Heart right ventricle (tissue), 16 donors: ENCODE measurements around the gene SGK1. TPM values are rescaled to one million over a fixed set of nuclear protein-coding genes. Genes with fewer than 3 reads are reported as not detected.
"Not testable (repeated sequence)": the region's sequence is repeated elsewhere in the genome, so short reads cannot be mapped to it uniquely, and the experiment has no call there.

Experiments
- ATAC-seq, 8 donors: fragments of 200-7000 bp; cut with Tn5 transposase; one replicate each; pipeline ENCODE4 v1.9.1; 2020; ENCODE audit warnings: mild to moderate bottlenecking in 8 of 8, moderate library complexity in 8 of 8, moderate number of reproducible peaks in 1 of 8
- DNase-seq, 2 donors: peaks; one replicate each; pipeline ENCODE4 v3.0.0-alpha.2; 2020
- H3K27ac ChIP-seq, 10 donors: fragments of 200-600 bp; sonication (generic) in 2 of 10; one replicate each; pipeline versions ENCODE4 v1.5.0 to v1.8.0; 2020 to 2022; ENCODE audit warnings: mild to moderate bottlenecking in 3 of 10
- H3K27me3 ChIP-seq, 7 donors: fragments of 200-600 bp; one replicate each; pipeline ENCODE4 v1.8.0; 2021 to 2022; ENCODE audit warnings: mild to moderate bottlenecking in 2 of 7
- H3K36me3 ChIP-seq, 9 donors: fragments of 200-600 bp; sonication (generic) in 1 of 9; one replicate each; pipeline versions ENCODE4 v1.5.0 to v1.8.0; 2020 to 2022; ENCODE audit warnings: mild to moderate bottlenecking in 2 of 9
- H3K4me1 ChIP-seq, 9 donors: fragments of 200-600 bp; sonication (generic) in 1 of 9; one replicate each; pipeline versions ENCODE4 v1.5.0 to v1.8.0; 2020 to 2022; ENCODE audit warnings: mild to moderate bottlenecking in 4 of 9
- H3K4me3 ChIP-seq, 10 donors: fragments of 200-600 bp; sonication (generic) in 2 of 10; one replicate each; pipeline versions ENCODE4 v1.5.0 to v1.8.0; 2020 to 2022; ENCODE audit warnings: mild to moderate bottlenecking in 7 of 10, moderate library complexity in 2 of 10
- H3K9me3 ChIP-seq, 11 donors: fragments of 200-600 bp in 10 of 11; sonication (generic) in 2 of 11; one replicate each; pipeline versions ENCODE4 v1.5.0 to v1.8.0; 2013 to 2022; ENCODE audit warnings: mild to moderate bottlenecking in 2 of 11, control low read depth in 1 of 11, moderate library complexity in 1 of 11
- WGBS, 2 donors: extraction: QIAGEN DNeasy Blood & Tissue Kit; methylation state at CpG; one replicate each; pipeline ENCODE4 v1.1.7; 2013; ENCODE audit warnings: inconsistent platforms in 1 of 2; 5-methylcytosine and 5-hydroxymethylcytosine counted together
- intact Hi-C, 10 donors: fragments of 100-400 bp; cut with DNase I; formaldehyde crosslinking; loops; one replicate each; pipeline versions ENCODE4 v1.11.1 to v1.14.2; 2022
- polyA plus RNA-seq, 2 donors: library from polyadenylated mRNA; stranded (reverse); fragments of 200-250 nt; gene quantifications; one replicate each; pipeline ENCODE4 v1.2.3, GENCODE V29; 2013
- total RNA-seq, 10 donors: library from RNA; stranded (reverse); fragmentation: NEBNext Ultra II Directional in 3 of 10; extraction: Animal tissue kit (Norgen Biotek cat#: 25700) in 3 of 10; gene quantifications; one replicate each; pipeline versions ENCODE4 v1.2.1 to v1.2.4, GENCODE V29; 2021 to 2023
- TF ChIP-seq, protein P1 (sequence below), 9 donors: fragments of 200-600 bp; sonication (generic) in 2 of 9; IDR thresholded peaks; one replicate each; pipeline versions ENCODE4 v1.5.0 to v1.8.0; 2021 to 2022; ENCODE audit warnings: antibody characterized with exemption in 9 of 9, mild to moderate bottlenecking in 5 of 9, moderate library complexity in 1 of 9
- donor health status: Arrhythmogenic right ventricular cardiomyopathy.
- donor health status: ischemic (EF 13 %, LVEDD 7.1; RV severe dilation, severe dysfunction).
- donor health status: healthy with polysubstance abuse.
- donor health status: DM: no; HTN: yes; CAD: no.
- donor health status: DM: no; HTN: no; CAD: no.
- donor health status: ischemic (EF 25% LVEDD 6.9; RV normal size, moderate dysfunction).
- donor health status: ischemic (EF 25% LVEDD 5.7; RV mildly dilated, moderate dysfunction).
- donor health status: healthy.
- donor health status: DM: yes; HTN: yes; CAD: no.
- donor health status: Ischemic cardiomyopathy.
- donor health status: ischemic (EF 35%, LVEDD 5.7; RV mildly dilated, moderate dysfunction).
- donor health status: nonischemic (EF 11% LVEDD 7.7; RV severe dilation, severe dysfunction).
- donor health status: DM: yes; HTN: yes; CAD: no.
- donor health status: PGD.
- donor health status: ischemic (EF 29% LVEDD 5.4; RV normal size, mild dysfunction).
- donor health status: nonischemic (EF 23%, LVEDD 6.1; RV moderate dilation, normal function).

SGK1 gene
- total and polyA plus RNA-seq, 12 donors, result 22.5 to 140 (median 43.6) TPM

DNA sequence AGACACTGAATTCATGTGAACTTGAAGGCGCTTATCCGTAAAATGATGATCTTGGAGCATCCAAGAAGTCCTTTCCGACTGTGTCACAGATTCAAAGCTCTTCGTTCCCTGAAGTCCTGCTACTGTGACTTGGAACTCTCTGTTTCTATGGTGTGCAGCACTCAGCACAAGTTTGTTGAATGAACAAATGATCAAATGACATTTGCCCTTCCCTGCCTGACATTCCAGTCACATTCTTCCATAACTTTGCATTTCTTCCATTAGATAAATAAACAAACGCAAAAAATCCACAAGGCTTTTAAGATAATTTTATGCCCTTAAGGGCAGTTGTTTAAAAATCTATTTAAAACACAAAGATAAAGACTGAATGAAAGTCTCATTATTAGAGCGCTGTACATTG is 39.9 kb downstream of the SGK1 start:
- TF ChIP-seq, protein P1, sequence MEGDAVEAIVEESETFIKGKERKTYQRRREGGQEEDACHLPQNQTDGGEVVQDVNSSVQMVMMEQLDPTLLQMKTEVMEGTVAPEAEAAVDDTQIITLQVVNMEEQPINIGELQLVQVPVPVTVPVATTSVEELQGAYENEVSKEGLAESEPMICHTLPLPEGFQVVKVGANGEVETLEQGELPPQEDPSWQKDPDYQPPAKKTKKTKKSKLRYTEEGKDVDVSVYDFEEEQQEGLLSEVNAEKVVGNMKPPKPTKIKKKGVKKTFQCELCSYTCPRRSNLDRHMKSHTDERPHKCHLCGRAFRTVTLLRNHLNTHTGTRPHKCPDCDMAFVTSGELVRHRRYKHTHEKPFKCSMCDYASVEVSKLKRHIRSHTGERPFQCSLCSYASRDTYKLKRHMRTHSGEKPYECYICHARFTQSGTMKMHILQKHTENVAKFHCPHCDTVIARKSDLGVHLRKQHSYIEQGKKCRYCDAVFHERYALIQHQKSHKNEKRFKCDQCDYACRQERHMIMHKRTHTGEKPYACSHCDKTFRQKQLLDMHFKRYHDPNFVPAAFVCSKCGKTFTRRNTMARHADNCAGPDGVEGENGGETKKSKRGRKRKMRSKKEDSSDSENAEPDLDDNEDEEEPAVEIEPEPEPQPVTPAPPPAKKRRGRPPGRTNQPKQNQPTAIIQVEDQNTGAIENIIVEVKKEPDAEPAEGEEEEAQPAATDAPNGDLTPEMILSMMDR (IDR thresholded peaks at IDR 0.05), result no peak
- H3K9me3 ChIP-seq, result no peaks in the 10 kb centered on the region
- 89 to 91% methylated on average over 6 of the region's 6 CpGs for WGBS, 2 donors
- no peaks in the 10 kb centered on the region for H3K27me3 ChIP-seq
- peaks cover 0 to 19% (median 0%) of the 10 kb centered on the region in 9 donors for H3K4me1 ChIP-seq
- no peak for ATAC-seq
- DNase-seq, result no peak
- no peak overlapping the region for H3K4me3 ChIP-seq
- no peaks in the 10 kb centered on the region for H3K36me3 ChIP-seq
- intact Hi-C loops, result no loop called here
- H3K27ac ChIP-seq, result no peak overlapping the region

DNA sequence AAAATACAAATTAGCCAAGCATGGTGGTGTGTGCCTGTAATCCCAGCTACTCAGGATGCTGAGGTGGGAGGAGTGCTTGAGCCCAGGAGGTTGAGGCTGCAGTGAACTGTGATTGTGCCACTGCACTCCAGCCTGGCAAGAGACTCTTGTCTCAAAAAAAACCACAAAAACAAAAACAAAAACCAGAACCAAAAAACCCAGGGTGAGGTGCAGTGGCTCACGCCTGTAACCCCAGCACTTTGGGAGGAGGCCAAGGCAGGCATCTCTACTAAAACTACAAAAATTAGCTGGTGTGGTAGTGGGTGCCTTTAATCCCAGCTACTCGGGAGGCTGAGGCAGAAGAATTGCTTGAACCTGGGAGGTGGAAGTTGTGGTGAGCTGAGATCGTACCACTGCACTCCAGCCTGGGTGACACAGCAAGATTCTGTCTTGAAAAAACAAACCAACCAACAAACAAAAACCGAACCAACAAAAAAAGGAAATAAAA is 41.0 kb downstream of the SGK1 start:
- DNase-seq, intact Hi-C loops, H3K27me3 ChIP-seq, H3K9me3 ChIP-seq, H3K36me3 ChIP-seq, ATAC-seq, H3K4me3 ChIP-seq: not testable (repeated sequence)
- Histone ChIP-seq H3K27ac (peak overlapping the region in 1 of 10 donors; percentile 80), H3K4me1 (peaks cover 0 to 26% (median 0%) of the 10 kb centered on the region in 9 donors)
- WGBS, 2 donors, result 88 to 89% methylated on average over 4 of the region's 4 CpGs

DNA sequence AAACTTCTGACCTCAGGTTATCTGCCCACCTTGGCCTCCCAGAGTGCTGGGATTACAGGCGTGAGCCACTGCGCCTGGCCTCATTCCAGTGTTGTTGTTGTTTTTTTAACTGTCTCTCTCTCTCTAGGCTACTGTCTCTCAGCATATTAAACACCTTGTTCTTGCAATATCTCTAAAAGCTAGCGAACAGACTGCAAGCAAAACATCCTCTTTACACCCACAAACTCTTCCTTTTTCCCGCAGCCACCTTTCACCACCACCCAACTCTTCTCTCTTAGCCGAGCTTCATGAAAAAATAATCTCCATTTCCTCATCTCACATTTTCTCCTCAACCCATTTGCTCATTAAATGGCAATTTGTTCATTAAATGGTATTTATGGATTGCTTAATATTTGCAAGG is 45.5 kb downstream of the SGK1 start:
- 87 to 88% methylated on average over 5 of the region's 5 CpGs for WGBS, 2 donors
- Histone ChIP-seq H3K4me1 (peaks cover 0 to 18% (median 0%) of the 10 kb centered on the region in 9 donors), H3K27me3 (no peaks in the 10 kb centered on the region), H3K36me3 (no peaks in the 10 kb centered on the region), H3K27ac (peak overlapping the region in 1 of 10 donors; percentile 43), H3K9me3 (no peaks in the 10 kb centered on the region), H3K4me3 (no peak overlapping the region)
- intact Hi-C loops, result no loop called here
- ATAC-seq, result no peak
- no peak for DNase-seq
- TF ChIP-seq, protein P1 (IDR thresholded peaks at IDR 0.05), result no peak

DNA sequence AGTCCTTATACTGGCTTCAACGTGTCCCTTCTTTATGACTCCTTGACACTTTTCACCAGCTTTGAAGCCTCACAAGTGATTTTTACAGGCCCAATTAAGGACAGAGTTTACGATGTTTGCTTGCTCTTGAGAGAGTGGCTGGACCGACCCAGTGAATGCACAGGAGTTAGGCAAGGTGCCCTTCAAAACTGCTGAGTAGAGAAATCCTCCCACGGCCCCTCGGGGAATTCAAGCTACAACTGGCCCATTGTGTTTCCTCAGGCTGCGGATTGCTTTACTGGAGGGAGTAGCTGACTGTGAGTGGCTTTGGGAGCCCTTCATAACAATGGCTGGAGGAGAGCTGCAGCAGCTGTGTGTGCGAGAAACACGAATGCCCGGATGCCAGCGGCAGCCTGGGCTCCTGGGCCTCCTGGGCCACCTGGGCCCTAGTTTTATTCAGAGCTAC is 50.0 kb downstream of the SGK1 start:
- H3K27ac ChIP-seq, result no peak overlapping the region
- H3K9me3 ChIP-seq, result no peaks in the 10 kb centered on the region
- H3K27me3 ChIP-seq, result no peaks in the 10 kb centered on the region
- peaks cover 0 to 12% (median 0%) of the 10 kb centered on the region in 9 donors for H3K4me1 ChIP-seq
- DNase-seq (peak; percentile 17 to 66), ATAC-seq (peak; percentile 52 to 95 (median 87))
- H3K4me3 ChIP-seq, result no peak overlapping the region
- TF ChIP-seq, protein P1 (IDR thresholded peaks at IDR 0.05), result no peak
- H3K36me3 ChIP-seq, result no peaks in the 10 kb centered on the region
- 58 to 61% methylated on average over 10 of the region's 10 CpGs for WGBS, 2 donors
- intact Hi-C loops, result no loop called here

DNA sequence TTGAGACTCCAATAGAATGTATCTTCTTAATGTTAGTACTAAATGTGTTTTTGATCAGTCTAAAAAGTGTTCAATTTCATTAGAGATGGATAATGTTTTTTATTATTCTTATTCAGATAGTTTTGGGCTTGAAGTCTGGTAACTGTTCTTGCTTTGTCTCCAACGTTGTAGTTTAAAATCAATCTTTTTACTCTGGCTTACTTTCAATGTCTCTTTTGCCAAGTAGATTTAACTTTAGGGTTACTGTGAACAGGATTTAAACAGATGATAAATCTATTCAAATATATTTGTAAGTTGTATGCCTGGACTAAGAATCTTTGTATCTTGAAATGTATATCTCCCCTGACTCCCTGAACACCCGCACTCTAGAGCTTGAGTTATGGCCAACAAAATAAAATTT is 51.1 kb downstream of the SGK1 start:
- intact Hi-C loops, result no loop called here
- 83 to 84% methylated on average over 2 of the region's 2 CpGs for WGBS, 2 donors
- ATAC-seq, result no peak

More for the DNA sequence above, 51.1 kb downstream of the SGK1 start:
- Histone ChIP-seq H3K9me3 (no peaks in the 10 kb centered on the region), H3K27ac (no peak overlapping the region), H3K4me1 (peaks cover 0 to 12% (median 0%) of the 10 kb centered on the region in 9 donors), H3K27me3 (no peaks in the 10 kb centered on the region), H3K4me3 (no peak overlapping the region), H3K36me3 (no peaks in the 10 kb centered on the region)
- TF ChIP-seq, protein P1 (IDR thresholded peaks at IDR 0.05), result no peak
- no peak for DNase-seq
